GM06990 (cell line): ENCODE data around the gene SEC62.

Experiments
- DNase-seq: peaks from one replicate; pipeline ENCODE4 v3.0.0-alpha.2; 2011; ENCODE audit not compliant: insufficient read length; ENCODE audit errors: extremely low read depth
- H3K27me3 ChIP-seq: replicated peaks from 2 replicates; pipeline ENCODE4 v1.6.0; 2011; ENCODE audit warnings: low read length; ENCODE audit not compliant: control insufficient read depth, insufficient read depth
- H3K36me3 ChIP-seq: 2 replicates; pipeline ENCODE4 v1.5.1; 2011; ENCODE audit warnings: low read length; ENCODE audit not compliant: control insufficient read depth, insufficient read depth
- H3K4me3 ChIP-seq: replicated peaks from 2 replicates; pipeline ENCODE4 v1.5.1; 2011; ENCODE audit warnings: low read depth, mild to moderate bottlenecking, control low read depth, low read length
- TF ChIP-seq, protein P1 (sequence below): IDR thresholded peaks from 2 replicates; pipeline ENCODE4 v1.5.1; 2011; ENCODE audit warnings: low read length, control low read depth, mild to moderate bottlenecking, inconsistent platforms; ENCODE audit not compliant: insufficient read depth, poor library complexity, severe bottlenecking

Gene SEC62

DNA sequence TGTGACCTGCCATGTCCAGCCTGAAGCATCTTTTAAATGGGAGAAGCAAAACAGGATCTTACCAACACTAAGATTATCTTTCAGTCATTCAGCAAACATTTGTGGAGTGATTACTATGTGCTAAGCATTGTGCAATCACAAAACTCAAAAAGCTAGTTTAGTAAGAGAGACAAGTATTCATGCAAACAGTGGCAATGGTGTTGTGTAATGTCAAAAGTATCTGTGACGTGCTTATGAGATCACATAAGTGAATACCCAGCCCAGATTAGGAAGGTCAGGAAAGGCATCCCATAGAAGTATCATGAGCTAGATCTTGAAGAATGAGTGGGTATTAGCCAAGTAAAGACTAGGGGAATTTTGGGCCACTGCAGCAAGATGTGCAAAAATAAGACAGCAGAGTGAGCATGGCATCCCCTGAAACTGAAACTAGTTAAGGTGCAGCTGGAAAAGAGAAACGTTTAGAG lies 32.1 kb downstream of the SEC62 start:
- TF ChIP-seq, protein P1, sequence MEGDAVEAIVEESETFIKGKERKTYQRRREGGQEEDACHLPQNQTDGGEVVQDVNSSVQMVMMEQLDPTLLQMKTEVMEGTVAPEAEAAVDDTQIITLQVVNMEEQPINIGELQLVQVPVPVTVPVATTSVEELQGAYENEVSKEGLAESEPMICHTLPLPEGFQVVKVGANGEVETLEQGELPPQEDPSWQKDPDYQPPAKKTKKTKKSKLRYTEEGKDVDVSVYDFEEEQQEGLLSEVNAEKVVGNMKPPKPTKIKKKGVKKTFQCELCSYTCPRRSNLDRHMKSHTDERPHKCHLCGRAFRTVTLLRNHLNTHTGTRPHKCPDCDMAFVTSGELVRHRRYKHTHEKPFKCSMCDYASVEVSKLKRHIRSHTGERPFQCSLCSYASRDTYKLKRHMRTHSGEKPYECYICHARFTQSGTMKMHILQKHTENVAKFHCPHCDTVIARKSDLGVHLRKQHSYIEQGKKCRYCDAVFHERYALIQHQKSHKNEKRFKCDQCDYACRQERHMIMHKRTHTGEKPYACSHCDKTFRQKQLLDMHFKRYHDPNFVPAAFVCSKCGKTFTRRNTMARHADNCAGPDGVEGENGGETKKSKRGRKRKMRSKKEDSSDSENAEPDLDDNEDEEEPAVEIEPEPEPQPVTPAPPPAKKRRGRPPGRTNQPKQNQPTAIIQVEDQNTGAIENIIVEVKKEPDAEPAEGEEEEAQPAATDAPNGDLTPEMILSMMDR, result no peak
- peak; percentile 15 for DNase-seq
- Histone ChIP-seq H3K4me3 (no peak overlapping the region), H3K36me3 (peaks cover 4% of the 10 kb centered on the region), H3K27me3 (no peaks in the 10 kb centered on the region)

GRCh38 chr3:169999433-169999832 lies 32.8 kb downstream of the SEC62 start:
- H3K36me3 ChIP-seq, result peaks cover 4% of the 10 kb centered on the region
- no peaks in the 10 kb centered on the region for H3K27me3 ChIP-seq
- peak; percentile 72 for DNase-seq
- H3K4me3 ChIP-seq, result no peak overlapping the region
- TF ChIP-seq, protein P1, result no peak

DNA sequence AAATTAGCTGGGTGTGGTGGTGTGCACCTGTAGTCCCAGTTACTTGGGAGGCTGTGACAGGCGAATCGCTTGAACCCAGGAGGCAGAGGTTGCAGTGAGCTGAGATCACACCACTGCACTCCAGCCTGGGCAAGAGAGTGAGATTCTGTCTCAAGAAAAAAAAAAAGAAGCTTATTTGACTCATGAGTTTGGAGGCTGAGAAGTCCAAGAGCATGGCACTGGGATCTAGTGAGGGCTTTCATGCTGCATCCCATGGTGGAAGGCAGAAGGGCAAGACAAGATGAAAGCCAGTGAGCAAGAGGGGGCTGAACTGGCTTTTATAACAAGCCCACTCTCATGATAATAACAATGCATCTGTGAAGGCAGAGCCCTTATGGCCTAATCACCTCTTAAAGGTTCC lies 33.4 kb downstream of the SEC62 start:
- TF ChIP-seq, protein P1, result no peak
- H3K36me3 ChIP-seq, result peaks cover 4% of the 10 kb centered on the region
- H3K27me3 ChIP-seq, result no peaks in the 10 kb centered on the region
- DNase-seq, result no peak
- no peak overlapping the region for H3K4me3 ChIP-seq

- no peak overlapping the region for H3K4me3 ChIP-seq
- no peaks in the 10 kb centered on the region for H3K27me3 ChIP-seq
- H3K36me3 ChIP-seq, result no peaks in the 10 kb centered on the region
- TF ChIP-seq, protein P1, result no peak
- no peak for DNase-seq
Observed at GRCh38 chr3:170002231-170002630, 35.6 kb downstream of the SEC62 start.

DNA sequence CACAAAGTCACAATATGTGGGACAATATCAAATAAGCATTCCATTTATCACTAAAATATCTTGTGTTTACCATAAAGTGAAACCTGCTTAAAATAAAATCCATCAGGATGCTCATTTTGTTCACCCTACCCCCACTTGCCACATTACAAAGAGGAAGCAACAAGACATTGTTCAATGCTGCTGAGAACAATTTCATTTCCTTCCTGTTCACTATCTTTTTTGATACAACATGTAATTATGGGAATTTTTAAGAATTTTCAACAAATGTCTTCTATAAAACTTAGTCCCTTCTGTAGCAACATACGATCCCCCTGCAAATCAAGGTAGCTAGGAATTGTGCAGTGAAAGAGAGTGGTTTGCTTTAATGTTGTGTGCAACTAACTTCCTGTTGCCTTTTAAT lies 36.3 kb downstream of the SEC62 start:
- DNase-seq, result no peak
- Histone ChIP-seq H3K4me3 (no peak overlapping the region), H3K27me3 (no peaks in the 10 kb centered on the region), H3K36me3 (no peaks in the 10 kb centered on the region)
- TF ChIP-seq, protein P1, result no peak

DNA sequence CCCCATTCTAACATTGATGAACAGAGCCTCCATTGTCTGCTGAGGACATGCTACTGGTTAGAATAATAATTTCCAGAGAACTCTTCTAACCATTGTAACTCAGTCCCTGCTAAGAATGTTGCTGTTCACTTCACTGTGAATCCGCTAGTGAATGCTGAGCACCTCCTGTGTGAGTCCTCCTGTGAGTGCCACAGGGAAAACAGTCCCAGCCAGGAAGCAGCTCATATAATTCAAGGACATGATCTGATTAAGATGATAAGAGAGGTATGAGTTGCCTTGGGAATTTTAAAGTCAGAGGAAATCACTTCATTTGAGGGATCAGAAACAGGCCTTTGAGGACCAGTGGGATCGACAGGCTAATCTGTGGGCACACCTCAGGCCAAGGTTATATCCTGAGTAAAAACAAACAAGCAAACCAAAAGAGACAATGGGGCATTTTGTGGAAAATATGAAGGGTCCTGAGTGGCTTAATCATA lies 37.3 kb downstream of the SEC62 start:
- no peak for DNase-seq
- Histone ChIP-seq H3K36me3 (no peaks in the 10 kb centered on the region), H3K27me3 (no peaks in the 10 kb centered on the region), H3K4me3 (no peak overlapping the region)
- TF ChIP-seq, protein P1, result no peak
